Peyer's patch (tissue), 4 donors: ENCODE measurements around the gene DHRS7B.

Experiments
- CTCF ChIP-seq, 6 experiments: fragments of 450-650 bp in 4 of 6; fragments of 200-600 bp in 2 of 6; sonication (generic) in 1 of 6; IDR thresholded peaks; one replicate each; pipeline ENCODE4 v1.5.1; 2017 to 2019; ENCODE audit warnings: antibody characterized with exemption in 6 of 6, mild to moderate bottlenecking in 3 of 6, moderate library complexity in 1 of 6
- POLR2A ChIP-seq, 2 donors: fragments of 450-650 bp; IDR thresholded peaks; one replicate each; pipeline ENCODE4 v1.5.1; 2017; ENCODE audit warnings: antibody characterized with exemption in 2 of 2, mild to moderate bottlenecking in 2 of 2, moderate library complexity in 2 of 2

- TF ChIP-seq CTCF (IDR thresholded peaks at IDR 0.05) = no peak
- TF ChIP-seq POLR2A (IDR thresholded peaks at IDR 0.05) = no peak
These were observed 73.1 kb downstream of the DHRS7B start for GRCh38 chr17:21199856-21200255.
